OCI-LY3 (cell line): ENCODE results near the gene CTNNA3.

ENCODE experiments used
- EZH2phosphoT487 ChIP-seq: fragments of 200-600 bp; shearing (Covaris generic); IDR thresholded peaks from 2 replicates; pipeline ENCODE4 v1.6.1; 2018; ENCODE audit warnings: antibody characterized with exemption, mixed run types, low read depth
- TF ChIP-seq, protein P1 (sequence below): fragments of 200-600, 300-600 bp; sonication (generic); IDR thresholded peaks from 2 replicates; pipeline ENCODE4 v1.5.1; 2014; ENCODE audit warnings: antibody characterized with exemption, low read length, low read depth

DNA sequence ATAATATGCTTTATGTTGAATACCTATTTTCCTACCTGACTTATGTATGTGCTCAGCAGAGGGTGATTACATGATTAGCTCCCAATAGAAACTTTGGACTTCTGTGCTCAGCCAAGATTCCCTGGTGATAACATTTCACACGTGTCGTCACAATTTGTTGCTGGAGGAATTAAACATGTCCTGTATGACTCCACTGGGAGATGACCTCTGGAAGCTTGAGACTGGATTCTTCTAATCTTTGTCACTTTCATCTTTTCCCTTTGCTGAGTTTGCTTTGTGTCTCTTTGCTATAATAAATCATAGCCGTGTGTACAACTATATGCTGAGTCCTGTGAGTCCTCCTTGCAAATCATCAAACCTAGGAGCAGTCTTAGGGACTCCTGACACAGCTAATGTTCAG is 891.0 kb downstream of the CTNNA3 start:
- TF ChIP-seq, protein P1, sequence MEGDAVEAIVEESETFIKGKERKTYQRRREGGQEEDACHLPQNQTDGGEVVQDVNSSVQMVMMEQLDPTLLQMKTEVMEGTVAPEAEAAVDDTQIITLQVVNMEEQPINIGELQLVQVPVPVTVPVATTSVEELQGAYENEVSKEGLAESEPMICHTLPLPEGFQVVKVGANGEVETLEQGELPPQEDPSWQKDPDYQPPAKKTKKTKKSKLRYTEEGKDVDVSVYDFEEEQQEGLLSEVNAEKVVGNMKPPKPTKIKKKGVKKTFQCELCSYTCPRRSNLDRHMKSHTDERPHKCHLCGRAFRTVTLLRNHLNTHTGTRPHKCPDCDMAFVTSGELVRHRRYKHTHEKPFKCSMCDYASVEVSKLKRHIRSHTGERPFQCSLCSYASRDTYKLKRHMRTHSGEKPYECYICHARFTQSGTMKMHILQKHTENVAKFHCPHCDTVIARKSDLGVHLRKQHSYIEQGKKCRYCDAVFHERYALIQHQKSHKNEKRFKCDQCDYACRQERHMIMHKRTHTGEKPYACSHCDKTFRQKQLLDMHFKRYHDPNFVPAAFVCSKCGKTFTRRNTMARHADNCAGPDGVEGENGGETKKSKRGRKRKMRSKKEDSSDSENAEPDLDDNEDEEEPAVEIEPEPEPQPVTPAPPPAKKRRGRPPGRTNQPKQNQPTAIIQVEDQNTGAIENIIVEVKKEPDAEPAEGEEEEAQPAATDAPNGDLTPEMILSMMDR: no peak
- TF ChIP-seq EZH2phosphoT487: no peak
